ENCODE results near the gene FRMD5.

- TF ChIP-seq, protein P1, sequence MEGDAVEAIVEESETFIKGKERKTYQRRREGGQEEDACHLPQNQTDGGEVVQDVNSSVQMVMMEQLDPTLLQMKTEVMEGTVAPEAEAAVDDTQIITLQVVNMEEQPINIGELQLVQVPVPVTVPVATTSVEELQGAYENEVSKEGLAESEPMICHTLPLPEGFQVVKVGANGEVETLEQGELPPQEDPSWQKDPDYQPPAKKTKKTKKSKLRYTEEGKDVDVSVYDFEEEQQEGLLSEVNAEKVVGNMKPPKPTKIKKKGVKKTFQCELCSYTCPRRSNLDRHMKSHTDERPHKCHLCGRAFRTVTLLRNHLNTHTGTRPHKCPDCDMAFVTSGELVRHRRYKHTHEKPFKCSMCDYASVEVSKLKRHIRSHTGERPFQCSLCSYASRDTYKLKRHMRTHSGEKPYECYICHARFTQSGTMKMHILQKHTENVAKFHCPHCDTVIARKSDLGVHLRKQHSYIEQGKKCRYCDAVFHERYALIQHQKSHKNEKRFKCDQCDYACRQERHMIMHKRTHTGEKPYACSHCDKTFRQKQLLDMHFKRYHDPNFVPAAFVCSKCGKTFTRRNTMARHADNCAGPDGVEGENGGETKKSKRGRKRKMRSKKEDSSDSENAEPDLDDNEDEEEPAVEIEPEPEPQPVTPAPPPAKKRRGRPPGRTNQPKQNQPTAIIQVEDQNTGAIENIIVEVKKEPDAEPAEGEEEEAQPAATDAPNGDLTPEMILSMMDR (IDR thresholded peaks at IDR 0.05), result no peak
- no peak for TF ChIP-seq POLR2A (IDR thresholded peaks at IDR 0.05)
Observed at GRCh38 chr15:43931119-43931518, 264.0 kb downstream of the FRMD5 start.

Data from lower leg skin (tissue), 3 donors.